Testis (tissue), 3 donors: ENCODE measurements around the gene CDYL. TPM values are rescaled to one million over a fixed set of nuclear protein-coding genes. Genes with fewer than 3 reads are reported as not detected.

ENCODE experiments used
- DNase-seq: peaks from one replicate; pipeline ENCODE4 v3.0.0-alpha.2; 2019
- H3K27ac ChIP-seq, 2 donors: fragments of 200-600 bp; sonication (generic); one replicate each; pipeline ENCODE4 v1.5.1; 2019
- H3K27me3 ChIP-seq: fragments of 200-600 bp; sonication (generic); one replicate; pipeline ENCODE4 v1.5.1; 2019
- H3K36me3 ChIP-seq: fragments of 200-600 bp; sonication (generic); one replicate; pipeline ENCODE4 v1.5.1; 2017; ENCODE audit warnings: low read depth; ENCODE audit errors: missing control alignments
- H3K4me1 ChIP-seq: fragments of 200-600 bp; sonication (generic); one replicate; pipeline ENCODE4 v1.5.1; 2019
- H3K4me3 ChIP-seq, 2 donors: fragments of 200-600 bp; sonication (generic); one replicate each; pipeline ENCODE4 v1.5.1; 2017 to 2019
- H3K9me3 ChIP-seq: fragments of 200-600 bp; sonication (generic); one replicate; pipeline ENCODE4 v1.5.1; 2017
- POLR2A ChIP-seq: fragments of 450-650 bp; IDR thresholded peaks from one replicate; pipeline ENCODE4 v1.6.1; 2017; ENCODE audit warnings: antibody characterized with exemption, mild to moderate bottlenecking, moderate library complexity
- WGBS, 2 donors: methylation state at CpG; one replicate each; pipeline ENCODE4 v1.1.5; 2018; 5-methylcytosine and 5-hydroxymethylcytosine counted together
- intact Hi-C: fragments of 100-400 bp; cut with DNase I; formaldehyde crosslinking; loops from one replicate; pipeline ENCODE4 v1.15.1; 2023; ENCODE audit warnings: low total_unique reads
- polyA plus RNA-seq: library from polyadenylated mRNA; stranded (reverse); fragments of 350-450 nt; fragmentation: Illumina TruSeq; extraction: RNeasy Lipid Tissue Mini Kit (QIAGEN cat#74804); gene quantifications from one replicate; pipeline ENCODE4 v1.2.3, GENCODE V29; 2014; ENCODE audit warnings: low read depth, low replicate concordance; ENCODE audit not compliant: insufficient read depth
- total RNA-seq, 2 donors: library from RNA; depleted of rRNA; stranded (reverse); fragments of >200 nt; gene quantifications; one replicate each; pipeline ENCODE4 v1.2.3, GENCODE V29; 2016
- TF ChIP-seq, protein P1 (sequence below), 3 experiments: fragments of 450-650 bp in 2 of 3; fragments of 200-600 bp in 1 of 3; sonication (generic) in 1 of 3; IDR thresholded peaks; one replicate each; pipeline ENCODE4 v1.5.1; 2016 to 2019; ENCODE audit warnings: antibody characterized with exemption in 3 of 3, mild to moderate bottlenecking in 2 of 3, moderate library complexity in 1 of 3

CDYL gene
- total and polyA plus RNA-seq, 3 donors from 2014 or later: 26.8 to 72.8 (median 46.3) TPM

- TF ChIP-seq POLR2A: no peak
- TF ChIP-seq, protein P1, sequence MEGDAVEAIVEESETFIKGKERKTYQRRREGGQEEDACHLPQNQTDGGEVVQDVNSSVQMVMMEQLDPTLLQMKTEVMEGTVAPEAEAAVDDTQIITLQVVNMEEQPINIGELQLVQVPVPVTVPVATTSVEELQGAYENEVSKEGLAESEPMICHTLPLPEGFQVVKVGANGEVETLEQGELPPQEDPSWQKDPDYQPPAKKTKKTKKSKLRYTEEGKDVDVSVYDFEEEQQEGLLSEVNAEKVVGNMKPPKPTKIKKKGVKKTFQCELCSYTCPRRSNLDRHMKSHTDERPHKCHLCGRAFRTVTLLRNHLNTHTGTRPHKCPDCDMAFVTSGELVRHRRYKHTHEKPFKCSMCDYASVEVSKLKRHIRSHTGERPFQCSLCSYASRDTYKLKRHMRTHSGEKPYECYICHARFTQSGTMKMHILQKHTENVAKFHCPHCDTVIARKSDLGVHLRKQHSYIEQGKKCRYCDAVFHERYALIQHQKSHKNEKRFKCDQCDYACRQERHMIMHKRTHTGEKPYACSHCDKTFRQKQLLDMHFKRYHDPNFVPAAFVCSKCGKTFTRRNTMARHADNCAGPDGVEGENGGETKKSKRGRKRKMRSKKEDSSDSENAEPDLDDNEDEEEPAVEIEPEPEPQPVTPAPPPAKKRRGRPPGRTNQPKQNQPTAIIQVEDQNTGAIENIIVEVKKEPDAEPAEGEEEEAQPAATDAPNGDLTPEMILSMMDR (IDR thresholded peaks at IDR 0.05): no peak
- intact Hi-C loops: no loop called here
- 89 to 93% methylated on average over 9 of the region's 9 CpGs for whole genome bisulfite sequencing, 2 donors
Measured at GRCh38 chr6:4903121-4903520, 126.9 kb downstream of the CDYL start.

GRCh38 chr6:4903751-4904370 lies 127.7 kb downstream of the CDYL start:
- Histone ChIP-seq H3K36me3 (no peaks in the 10 kb centered on the region), H3K9me3 (no peaks in the 10 kb centered on the region), H3K27me3 (no peaks in the 10 kb centered on the region), H3K4me1 (no peaks in the 10 kb centered on the region), H3K4me3 (no peak overlapping the region), H3K27ac (no peak overlapping the region)
- no peak for DNase-seq
- TF ChIP-seq, protein P1 (IDR thresholded peaks at IDR 0.05): no peak
- TF ChIP-seq POLR2A: no peak
- intact Hi-C loops: no loop called here
- 74 to 84% methylated on average over 9 to 12 of the region's 12 CpGs for WGBS, 2 donors

More at GRCh38 chr6:4903121-4903520, 126.9 kb downstream of the CDYL start:
- DNase-seq: no peak
- H3K27me3 ChIP-seq: no peaks in the 10 kb centered on the region
- no peaks in the 10 kb centered on the region for H3K36me3 ChIP-seq
- no peaks in the 10 kb centered on the region for H3K4me1 ChIP-seq
- no peaks in the 10 kb centered on the region for H3K9me3 ChIP-seq
- no peak overlapping the region for H3K4me3 ChIP-seq
- no peak overlapping the region for H3K27ac ChIP-seq

GRCh38 chr6:4904461-4905025 lies 128.3 kb downstream of the CDYL start:
- H3K36me3 ChIP-seq: no peaks in the 10 kb centered on the region
- 79 to 82% methylated on average over 12 of the region's 12 CpGs for WGBS, 2 donors
- H3K27ac ChIP-seq: no peak overlapping the region
- no peaks in the 10 kb centered on the region for H3K9me3 ChIP-seq
- no peak for TF ChIP-seq POLR2A
- TF ChIP-seq, protein P1 (IDR thresholded peaks at IDR 0.05): no peak
- no peak for DNase-seq
- H3K27me3 ChIP-seq: no peaks in the 10 kb centered on the region
- no peaks in the 10 kb centered on the region for H3K4me1 ChIP-seq
- intact Hi-C loops: no loop called here
- H3K4me3 ChIP-seq: no peak overlapping the region

DNA sequence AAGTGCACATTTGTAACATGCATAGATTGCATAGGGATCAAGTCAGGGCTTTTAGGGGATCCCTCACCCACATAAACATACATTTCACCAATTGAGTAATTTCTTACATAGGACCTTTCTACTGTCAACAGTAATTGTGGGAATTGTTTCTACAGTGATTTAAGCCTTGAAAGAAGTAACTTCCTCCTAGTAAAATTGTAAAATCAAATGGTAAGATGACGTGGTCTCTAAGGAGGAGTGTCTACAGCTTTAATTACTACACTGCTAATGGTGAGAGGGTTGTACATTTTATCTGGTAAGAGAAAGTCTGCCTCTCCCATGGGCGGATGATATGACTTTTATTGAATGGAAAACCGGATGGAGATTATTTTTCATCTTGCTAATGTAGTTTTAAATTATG lies 129.6 kb downstream of the CDYL start:
- H3K9me3 ChIP-seq: no peaks in the 10 kb centered on the region
- H3K36me3 ChIP-seq: no peaks in the 10 kb centered on the region
- H3K27ac ChIP-seq: no peak overlapping the region
- intact Hi-C loops: no loop called here
- no peaks in the 10 kb centered on the region for H3K4me1 ChIP-seq
- TF ChIP-seq, protein P1 (IDR thresholded peaks at IDR 0.05): no peak
- no peak for TF ChIP-seq POLR2A
- DNase-seq: no peak
- 85 to 86% methylated on average over 3 of the region's 3 CpGs for WGBS, 2 donors
- H3K27me3 ChIP-seq: no peaks in the 10 kb centered on the region
- no peak overlapping the region for H3K4me3 ChIP-seq
